H9 (cell line): ENCODE results near the gene SYT2. TPM values are rescaled to one million over a fixed set of nuclear protein-coding genes. Genes with fewer than 3 reads are reported as not detected.

Experiments
- DNase-seq: peaks from one replicate; pipeline ENCODE4 v3.0.0-alpha.2; 2017
- H2AFZ ChIP-seq: one replicate; pipeline ENCODE4 v1.6.1; 2013; ENCODE audit warnings: mild to moderate bottlenecking, low read length, control low read depth, moderate library complexity
- H2AK5ac ChIP-seq: 2 replicates; pipeline ENCODE4 v1.6.1; 2013; ENCODE audit warnings: low read length, control low read depth, mixed read lengths; ENCODE audit not compliant: insufficient read length
- H2BK120ac ChIP-seq: one replicate; pipeline ENCODE4 v1.6.1; 2013; ENCODE audit warnings: low read depth, mild to moderate bottlenecking, low read length, control low read depth, inconsistent platforms; ENCODE audit not compliant: poor library complexity, severe bottlenecking
- H2BK12ac ChIP-seq: 2 replicates; pipeline ENCODE4 v1.6.1; 2013; ENCODE audit warnings: low read length, control low read depth, mixed read lengths, low read depth; ENCODE audit not compliant: insufficient read length
- H2BK15ac ChIP-seq: 2 replicates; pipeline ENCODE4 v1.6.1; 2013; ENCODE audit warnings: low read depth, low read length, control low read depth
- H2BK20ac ChIP-seq: one replicate; pipeline ENCODE4 v1.6.1; 2013; ENCODE audit warnings: low read depth, mild to moderate bottlenecking, low read length, control low read depth, inconsistent platforms; ENCODE audit not compliant: poor library complexity, severe bottlenecking
- H2BK5ac ChIP-seq: 2 replicates; pipeline ENCODE4 v1.6.1; 2013; ENCODE audit warnings: low read length, control low read depth, mixed read lengths; ENCODE audit not compliant: insufficient read length
- H3K14ac ChIP-seq: 2 replicates; pipeline ENCODE4 v1.6.1; 2013; ENCODE audit warnings: low read length, control low read depth; ENCODE audit not compliant: insufficient read depth
- H3K18ac ChIP-seq: 2 replicates; pipeline ENCODE4 v1.6.1; 2013; ENCODE audit warnings: low read depth, mild to moderate bottlenecking, mixed read lengths, low read length, control low read depth; ENCODE audit not compliant: insufficient read length
- H3K23ac ChIP-seq: 2 replicates; pipeline ENCODE4 v1.6.1; 2013; ENCODE audit warnings: low read length, control low read depth, mixed read lengths, low read depth; ENCODE audit not compliant: insufficient read length
- H3K23me2 ChIP-seq: 2 replicates; pipeline ENCODE4 v1.6.1; 2013; ENCODE audit warnings: low read depth, mild to moderate bottlenecking, mixed read lengths, low read length, control low read depth; ENCODE audit not compliant: insufficient read length, poor library complexity, severe bottlenecking
- H3K27ac ChIP-seq: 2 replicates; pipeline ENCODE4 v1.5.1; 2013; ENCODE audit warnings: low read length, control low read depth, mixed read lengths, low read depth; ENCODE audit not compliant: insufficient read length
- H3K27me3 ChIP-seq: 2 replicates; pipeline ENCODE4 v1.6.1; 2013; ENCODE audit warnings: low read length, control low read depth, inconsistent platforms; ENCODE audit not compliant: insufficient read depth
- H3K4ac ChIP-seq: 2 replicates; pipeline ENCODE4 v1.6.1; 2013; ENCODE audit warnings: low read depth, mild to moderate bottlenecking, control low read depth, inconsistent platforms, low read length, moderate library complexity
- H3K4me1 ChIP-seq: 2 replicates; pipeline ENCODE4 v1.6.1; 2013; ENCODE audit warnings: low read length, control low read depth, inconsistent platforms; ENCODE audit not compliant: insufficient read depth
- H3K4me2 ChIP-seq: 2 replicates; pipeline ENCODE4 v1.6.1; 2013; ENCODE audit warnings: low read length, control low read depth, mixed read lengths; ENCODE audit not compliant: insufficient read length, insufficient read depth
- H3K56ac ChIP-seq: 2 replicates; pipeline ENCODE4 v1.6.1; 2013; ENCODE audit warnings: low read depth, mild to moderate bottlenecking, mixed read lengths, low read length, control low read depth; ENCODE audit not compliant: insufficient read length
- H3K79me1 ChIP-seq: 2 replicates; pipeline ENCODE4 v1.6.1; 2013; ENCODE audit warnings: low read depth, mild to moderate bottlenecking, moderate library complexity, low read length, control low read depth, inconsistent platforms; ENCODE audit not compliant: insufficient read depth, poor library complexity, severe bottlenecking
- H3K79me2 ChIP-seq: 2 replicates; pipeline ENCODE4 v1.6.1; 2013; ENCODE audit warnings: low read length, control low read depth, inconsistent platforms; ENCODE audit not compliant: insufficient read depth
- H3K9ac ChIP-seq: 2 replicates; pipeline ENCODE4 v1.6.1; 2013; ENCODE audit warnings: low read length, control low read depth, mixed read lengths; ENCODE audit not compliant: insufficient read length; ENCODE audit errors: extremely low read depth
- H3K9me3 ChIP-seq: one replicate; pipeline ENCODE4 v1.6.1; 2013; ENCODE audit warnings: low read depth, low read length, inconsistent platforms; ENCODE audit not compliant: control insufficient read depth
- H3T11ph ChIP-seq: one replicate; pipeline ENCODE4 v1.6.1; 2013; ENCODE audit warnings: mild to moderate bottlenecking, low read length, control low read depth, inconsistent platforms
- H4K20me1 ChIP-seq: one replicate; pipeline ENCODE4 v1.6.1; 2013; ENCODE audit not compliant: control insufficient read depth, insufficient read length, insufficient read depth
- H4K5ac ChIP-seq: 2 replicates; pipeline ENCODE4 v1.6.1; 2013; ENCODE audit warnings: low read depth, mild to moderate bottlenecking, mixed read lengths, low read length, control low read depth; ENCODE audit not compliant: insufficient read length
- H4K8ac ChIP-seq: replicated peaks from 2 replicates; pipeline ENCODE4 v1.6.1; 2013; ENCODE audit warnings: low read length, control low read depth, mixed read lengths, low read depth; ENCODE audit not compliant: insufficient read length
- H4K91ac ChIP-seq: 2 replicates; pipeline ENCODE4 v1.6.1; 2013; ENCODE audit warnings: low read depth, mild to moderate bottlenecking, moderate library complexity, mixed read lengths, low read length, control low read depth; ENCODE audit not compliant: insufficient read length
- H3K27ac Mint-ChIP-seq, 3 experiments: 2 replicates in 2 of 3; 3 replicates in 1 of 3; pipeline ENCODE4 v1.8.0; 2020 to 2021; ENCODE audit warnings: mixed read lengths in 3 of 3, mild to moderate bottlenecking in 1 of 3, moderate library complexity in 1 of 3
- H3K27me3 Mint-ChIP-seq: 2 replicates; pipeline ENCODE4 v1.8.0; 2021; ENCODE audit warnings: low read depth, mild to moderate bottlenecking, moderate library complexity, mixed read lengths
- H3K36me3 Mint-ChIP-seq, 3 experiments: 2 replicates in 2 of 3; 3 replicates in 1 of 3; pipeline ENCODE4 v1.8.0; 2020 to 2021; ENCODE audit warnings: low read depth in 3 of 3, mixed read lengths in 3 of 3; ENCODE audit not compliant: insufficient read depth in 1 of 3
- H3K4me1 Mint-ChIP-seq, 2 experiments: 2 replicates each; pipeline ENCODE4 v1.8.0; 2020; ENCODE audit warnings: mixed read lengths in 2 of 2
- H3K4me3 Mint-ChIP-seq, 2 experiments: 2 replicates in 1 of 2; 3 replicates in 1 of 2; pipeline ENCODE4 v1.8.0; 2020 to 2021; ENCODE audit warnings: mild to moderate bottlenecking in 2 of 2, mixed read lengths in 2 of 2, moderate library complexity in 1 of 2
- H3K9me3 Mint-ChIP-seq, 2 experiments: 2 replicates in 1 of 2; 3 replicates in 1 of 2; pipeline ENCODE4 v1.8.0; 2020; ENCODE audit warnings: mild to moderate bottlenecking in 2 of 2, mixed read lengths in 2 of 2, moderate library complexity in 1 of 2
- CTCF ChIP-seq: fragments of 200-600 bp; sonication (generic); conservative IDR thresholded peaks from 3 replicates; pipeline ENCODE4 v1.8.0; 2021; ENCODE audit warnings: antibody characterized with exemption, mild to moderate bottlenecking
- WGBS: extraction: QIAGEN DNeasy Blood & Tissue Kit; methylation state at CpG from one replicate; pipeline ENCODE4 v1.1.7; 2013; ENCODE audit warnings: missing lambda C conversion rate, low lambda C conversion rate, mixed read lengths; ENCODE audit not compliant: insufficient read length; ENCODE audit errors: extremely low coverage; 5-methylcytosine and 5-hydroxymethylcytosine counted together
- total RNA-seq: library from RNA; stranded (reverse); gene quantifications from 2 replicates; pipeline ENCODE4 v1.2.1, GENCODE V29; 2021

The SYT2 gene
- total RNA-seq, 1 experiment from 2014 or later = 3.3 TPM

GRCh38 chr1:202683029-202683428 is 27.2 kb downstream of the SYT2 start:
- no peaks in the 10 kb centered on the region for H3K27me3 ChIP-seq
- H2AK5ac ChIP-seq = no peak overlapping the region
- H2BK120ac ChIP-seq = no peak overlapping the region

More at GRCh38 chr1:202683029-202683428, 27.2 kb downstream of the SYT2 start:
- Histone ChIP-seq H3K56ac (no peak overlapping the region), H2BK12ac (no peak overlapping the region), H3K4me2 (no peak overlapping the region), H4K91ac (no peak overlapping the region), H3T11ph (no peak overlapping the region), H4K8ac (no peak overlapping the region), H3K79me2 (no peaks in the 10 kb centered on the region), H3K9me3 (no peaks in the 10 kb centered on the region), H3K79me1 (no peaks in the 10 kb centered on the region), H3K4ac (no peak overlapping the region), H2BK15ac (no peak overlapping the region), H4K5ac (no peak overlapping the region), H3K14ac (no peak overlapping the region), H3K18ac (no peak overlapping the region), H2AFZ (no peak overlapping the region), H3K23me2 (no peaks in the 10 kb centered on the region), H4K20me1 (no peaks in the 10 kb centered on the region), H3K27ac (no peak overlapping the region), H2BK20ac (no peak overlapping the region), H2BK5ac (no peak overlapping the region), H3K23ac (no peak overlapping the region), H3K9ac (no peak overlapping the region), H3K4me1 (peaks cover 4% of the 10 kb centered on the region; the same call in 1 of the 2 replicates)
- Mint-ChIP-seq H3K27ac (no peak overlapping the region), H3K27me3 (no peaks in the 10 kb centered on the region), H3K36me3 (peaks cover 3 to 5% (median 4%) of the 10 kb centered on the region in 3 experiments; a peak in 3 of 7 replicates), H3K4me3 (no peak overlapping the region), H3K4me1 (peaks cover 21 to 56% of the 10 kb centered on the region in 2 experiments), H3K9me3 (peaks cover 0 to 4% of the 10 kb centered on the region in 2 experiments; a peak in 3 of 5 replicates)
- DNase-seq = no peak
- TF ChIP-seq CTCF = no peak
- no CpG with 5 or more reads among the region's 4 CpGs for WGBS
